Dedifferentiated amniotic fluid mesenchymal stem cell (primary cell): Measurements from ENCODE around the gene BTK.
"Not testable (repeated sequence)": the region's sequence is repeated elsewhere in the genome, so short reads cannot be mapped to it uniquely, and the experiment has no call there.

Experiments
- DNase-seq: peaks from one replicate; pipeline ENCODE4 v3.0.0-alpha.2; 2016; ENCODE audit errors: extremely low spot score

Gene BTK

GRCh38 chrX:101337776-101338271, 48.2 kb downstream of the BTK start:
- DNase-seq, result no peak

- DNase-seq, result not testable (repeated sequence)
Measured at GRCh38 chrX:101334310-101334709, 51.7 kb downstream of the BTK start.

- not testable (repeated sequence) for DNase-seq
Measured at GRCh38 chrX:101326600-101326999, 59.4 kb downstream of the BTK start.

- no peak for DNase-seq
Measured at GRCh38 chrX:101303790-101304189, 82.2 kb downstream of the BTK start.
